Cardiac fibroblast (primary cell): ENCODE results near the gene TRIM22.
"Not testable (repeated sequence)": the region's sequence is repeated elsewhere in the genome, so short reads cannot be mapped to it uniquely, and the experiment has no call there.

Source experiments
- DNase-seq, 2 donors: peaks; one replicate each; pipeline versions ENCODE4 v3.0.0 to v3.0.0-alpha.2; 2010; ENCODE audit warnings: low read depth in 2 of 2
- H3K4me3 ChIP-seq, 2 donors: replicated peaks in 1 of 2; 1 replicate in 1 of 2; 2 replicates in 1 of 2; pipeline ENCODE4 v1.5.1; 2011; ENCODE audit warnings: low read depth in 2 of 2, low read length in 2 of 2, mild to moderate bottlenecking in 2 of 2, moderate library complexity in 1 of 2
- CTCF ChIP-seq: IDR thresholded peaks from one replicate; pipeline ENCODE4 v1.5.1; 2011; ENCODE audit warnings: low read depth, mild to moderate bottlenecking, low read length, inconsistent platforms

Gene TRIM22

GRCh38 chr11:5684036-5684645, 5.4 kb upstream of the TRIM22 start:
- DNase-seq, result peak in 1 of 2 donors; percentile 10
- peak overlapping the region; percentile 47 to 62 for H3K4me3 ChIP-seq
- no peak for TF ChIP-seq CTCF

GRCh38 chr11:5684646-5685362, 4.8 kb upstream of the TRIM22 start, which contains the start of gene TRIM5:
TRIM5 (minus strand) TSS chr11:5685074; CDS start chr11:5680177, 4,897 bp downstream.
- peak; percentile 75 for TF ChIP-seq CTCF
- peak within 1 kb of the TSS; percentile 47 to 62 for H3K4me3 ChIP-seq
- DNase-seq, result peak; percentile 98 to 99

- DNase-seq, result no peak
- no peak for TF ChIP-seq CTCF
- H3K4me3 ChIP-seq, result no peak overlapping the region
Observed at GRCh38 chr11:5686426-5686825, 3.2 kb upstream of the TRIM22 start.

GRCh38 chr11:5688482-5688881, 1.1 kb upstream of the TRIM22 start:
- no peak for DNase-seq
- H3K4me3 ChIP-seq, result no peak overlapping the region
- TF ChIP-seq CTCF, result no peak

GRCh38 chr11:5690216-5690615, 626 bp downstream of the TRIM22 start:
- peak overlapping the region; percentile 35 to 64 for H3K4me3 ChIP-seq
- DNase-seq, result peak; percentile 53 to 57
- TF ChIP-seq CTCF, result no peak

GRCh38 chr11:5690736-5691135, 1.1 kb downstream of the TRIM22 start:
- TF ChIP-seq CTCF, result no peak
- DNase-seq, result peak; percentile 38 to 52
- H3K4me3 ChIP-seq, result peak overlapping the region; percentile 35 to 64

- peak overlapping the region in 1 of 2 donors; percentile 64 for H3K4me3 ChIP-seq
Observed at GRCh38 chr11:5691238-5691963, 1.8 kb downstream of the TRIM22 start.

More at GRCh38 chr11:5691238-5691963, 1.8 kb downstream of the TRIM22 start:
- DNase-seq, result not testable (repeated sequence)
